Measurements from ENCODE around the gene CLEC4G.

CLEC4G gene

DNA sequence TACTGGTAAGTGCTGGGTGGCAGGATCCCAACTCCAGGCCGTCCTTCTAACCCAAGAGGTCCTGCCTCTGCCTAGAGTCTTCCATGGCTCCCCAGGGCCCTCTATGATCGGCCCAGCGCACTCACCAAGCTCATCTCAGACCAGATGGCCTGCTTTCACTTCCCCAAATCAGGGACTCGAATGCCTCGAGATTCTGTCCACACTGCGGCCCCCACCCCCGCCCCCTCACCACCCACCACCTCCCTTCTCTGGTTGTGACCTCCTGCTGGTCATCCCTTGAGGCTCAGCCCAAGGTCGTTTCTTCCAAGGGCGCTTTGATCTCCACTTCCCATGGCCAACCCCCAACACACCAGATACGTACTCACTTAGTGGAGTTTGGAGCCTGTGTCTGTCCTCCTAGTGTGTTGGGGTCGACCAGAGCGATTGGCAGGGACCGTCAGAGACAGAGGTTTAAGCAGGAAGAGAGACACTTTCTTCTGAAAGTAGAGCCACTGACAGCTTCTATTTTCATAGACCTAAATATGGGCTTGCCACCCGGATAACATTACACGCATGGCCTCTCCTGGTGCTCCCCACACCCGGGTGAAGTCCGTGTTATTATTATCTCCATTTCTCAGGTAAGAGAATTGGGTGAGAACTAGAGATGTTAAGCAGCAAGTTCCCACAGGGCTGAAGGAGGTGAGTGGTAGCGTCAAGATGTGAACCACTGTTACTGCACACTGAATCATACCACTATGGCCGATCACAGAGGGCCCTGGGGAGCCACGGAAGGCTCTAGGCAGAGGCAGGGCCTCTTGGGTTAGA lies 30.1 kb downstream of the CLEC4G start, which contains the start of gene FCER2:
Gene FCER2 (minus strand): TSS at position 478 of the 804 bp plus-strand sequence. CDS start 2,371 bp downstream, outside the sequence.
- Histone ChIP-seq H3K36me3 (no peaks in the 10 kb centered on the region), H3K27me3 (ENCODE audit: insufficient read depth, low read depth, severe bottlenecking) (no peaks in the 10 kb centered on the region), H3K4me3 (ENCODE audit: low read depth, low read length) (no peak within 1 kb of the TSS), H3K9me3 (ENCODE audit: severe bottlenecking) (no peaks in the 10 kb centered on the region), H3K27ac (no peak within 1 kb of the TSS)
- TF ChIP-seq, protein P1, sequence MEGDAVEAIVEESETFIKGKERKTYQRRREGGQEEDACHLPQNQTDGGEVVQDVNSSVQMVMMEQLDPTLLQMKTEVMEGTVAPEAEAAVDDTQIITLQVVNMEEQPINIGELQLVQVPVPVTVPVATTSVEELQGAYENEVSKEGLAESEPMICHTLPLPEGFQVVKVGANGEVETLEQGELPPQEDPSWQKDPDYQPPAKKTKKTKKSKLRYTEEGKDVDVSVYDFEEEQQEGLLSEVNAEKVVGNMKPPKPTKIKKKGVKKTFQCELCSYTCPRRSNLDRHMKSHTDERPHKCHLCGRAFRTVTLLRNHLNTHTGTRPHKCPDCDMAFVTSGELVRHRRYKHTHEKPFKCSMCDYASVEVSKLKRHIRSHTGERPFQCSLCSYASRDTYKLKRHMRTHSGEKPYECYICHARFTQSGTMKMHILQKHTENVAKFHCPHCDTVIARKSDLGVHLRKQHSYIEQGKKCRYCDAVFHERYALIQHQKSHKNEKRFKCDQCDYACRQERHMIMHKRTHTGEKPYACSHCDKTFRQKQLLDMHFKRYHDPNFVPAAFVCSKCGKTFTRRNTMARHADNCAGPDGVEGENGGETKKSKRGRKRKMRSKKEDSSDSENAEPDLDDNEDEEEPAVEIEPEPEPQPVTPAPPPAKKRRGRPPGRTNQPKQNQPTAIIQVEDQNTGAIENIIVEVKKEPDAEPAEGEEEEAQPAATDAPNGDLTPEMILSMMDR (IDR thresholded peaks at IDR 0.05; ENCODE audit: low read depth, low read length): no peak
- no peak for DNase-seq

DNA sequence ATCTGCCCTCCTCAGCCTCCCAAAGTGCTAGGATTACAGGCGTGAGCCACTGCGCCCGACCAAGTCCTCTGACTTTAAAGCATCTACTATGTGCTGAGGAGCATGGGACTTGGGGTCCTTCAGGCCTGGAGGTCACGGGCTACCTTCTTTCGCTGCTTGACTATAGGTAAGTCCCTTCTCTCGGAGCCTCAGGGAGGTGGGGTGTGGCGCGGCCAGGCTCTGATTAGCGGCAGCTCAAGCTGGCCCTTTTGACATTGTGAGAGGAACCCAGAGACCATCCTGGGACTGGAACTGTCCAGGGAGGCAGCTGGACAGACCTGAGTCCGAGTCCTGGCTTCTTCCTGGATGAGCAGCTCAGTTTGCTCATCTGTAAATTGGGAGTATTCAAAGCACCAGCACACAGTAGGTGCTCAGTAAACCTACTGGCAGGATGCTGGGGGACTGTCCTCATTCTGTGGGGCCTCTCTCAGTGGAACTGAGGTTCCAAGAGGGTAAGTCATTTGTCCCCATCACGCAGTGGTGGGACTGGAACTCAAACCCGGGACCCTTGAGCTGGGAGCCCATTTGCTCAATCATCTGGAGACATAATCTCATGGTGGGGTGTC lies 30.8 kb downstream of the CLEC4G start:
- DNase-seq: no peak
- no peak overlapping the region for H3K27ac ChIP-seq
- no peaks in the 10 kb centered on the region for H3K36me3 ChIP-seq
- H3K9me3 ChIP-seq (ENCODE audit: severe bottlenecking): no peaks in the 10 kb centered on the region
- TF ChIP-seq, protein P1 (IDR thresholded peaks at IDR 0.05; ENCODE audit: low read depth, low read length): no peak
- H3K4me3 ChIP-seq (ENCODE audit: low read depth, low read length): no peak overlapping the region
- no peaks in the 10 kb centered on the region for H3K27me3 ChIP-seq (ENCODE audit: insufficient read depth, low read depth, severe bottlenecking)

DNA sequence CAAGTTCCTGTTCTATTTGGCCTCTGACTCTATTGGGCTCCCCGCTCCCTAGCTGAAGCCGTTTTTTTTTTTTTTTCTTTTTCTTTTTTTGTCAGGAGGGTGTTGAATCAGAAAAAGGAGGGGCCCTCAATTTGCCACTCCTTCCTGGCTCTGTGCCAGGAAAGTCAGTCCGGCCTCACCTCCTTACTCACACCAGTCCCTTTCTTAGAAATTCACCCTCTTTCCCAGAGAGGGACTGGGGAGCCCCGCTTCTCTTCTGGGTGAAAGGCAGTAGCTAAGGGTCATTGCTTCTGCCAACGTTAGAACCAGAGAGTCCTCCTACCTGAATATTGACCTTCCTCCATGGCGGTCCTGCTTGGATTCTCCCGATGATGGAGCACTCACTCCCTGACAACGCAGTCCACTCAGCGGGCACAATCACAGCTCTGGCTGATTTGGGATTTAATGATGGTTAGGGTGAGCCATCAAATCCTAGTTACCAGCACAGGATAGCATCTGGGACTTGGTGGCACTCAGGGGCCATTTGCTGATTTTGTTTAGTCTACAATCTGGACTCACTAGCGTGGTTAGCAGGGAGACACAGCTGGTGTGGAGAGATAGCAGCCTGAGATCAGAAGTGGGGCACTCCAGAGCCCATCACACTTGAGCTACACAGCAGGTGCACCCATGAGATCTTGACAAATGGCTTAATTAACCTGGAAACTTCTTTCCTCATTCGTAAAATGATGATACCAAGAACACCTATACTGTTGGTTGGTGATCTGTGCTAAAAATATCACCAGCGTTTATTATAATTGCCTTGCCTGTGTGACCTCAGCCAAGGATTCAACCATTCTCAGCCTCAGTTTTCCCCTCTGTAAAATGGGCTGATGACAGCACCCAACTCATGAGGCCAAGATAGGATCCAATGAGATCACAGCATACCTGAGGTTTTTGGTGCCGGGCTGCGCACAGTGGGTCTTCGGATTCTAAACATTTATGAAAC lies 32.2 kb downstream of the CLEC4G start:
- TF ChIP-seq, protein P1 (IDR thresholded peaks at IDR 0.05; ENCODE audit: low read depth, low read length): no peak
- no peak overlapping the region for H3K4me3 ChIP-seq (ENCODE audit: low read depth, low read length)
- DNase-seq: no peak
- H3K27me3 ChIP-seq (ENCODE audit: insufficient read depth, low read depth, severe bottlenecking): no peaks in the 10 kb centered on the region
- no peaks in the 10 kb centered on the region for H3K9me3 ChIP-seq (ENCODE audit: severe bottlenecking)
- H3K36me3 ChIP-seq: no peaks in the 10 kb centered on the region
- no peak overlapping the region for H3K27ac ChIP-seq

DNA sequence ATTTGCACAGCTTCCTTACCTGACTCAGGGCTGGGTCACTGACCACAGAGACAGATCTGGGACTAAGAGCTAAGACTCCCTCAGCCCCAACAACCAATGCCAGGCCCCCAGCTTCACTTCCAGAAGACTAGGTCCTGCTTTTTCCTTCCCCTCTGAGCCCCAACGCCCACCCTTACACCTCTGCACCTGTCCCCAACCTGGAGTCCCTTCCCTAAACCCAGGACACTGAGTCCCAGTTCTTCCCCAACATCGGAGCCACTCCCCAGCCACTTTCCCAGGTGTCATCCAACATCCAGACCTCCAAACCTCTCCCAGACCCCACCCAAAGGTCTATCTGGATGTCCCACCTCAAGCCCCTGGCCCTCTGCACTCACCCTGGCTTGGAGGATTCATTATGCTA lies 32.9 kb downstream of the CLEC4G start:
- no peak for DNase-seq
- Histone ChIP-seq H3K27ac (no peak overlapping the region), H3K4me3 (ENCODE audit: low read depth, low read length) (no peak overlapping the region), H3K27me3 (ENCODE audit: insufficient read depth, low read depth, severe bottlenecking) (no peaks in the 10 kb centered on the region), H3K9me3 (ENCODE audit: severe bottlenecking) (no peaks in the 10 kb centered on the region), H3K36me3 (no peaks in the 10 kb centered on the region)
- TF ChIP-seq, protein P1 (IDR thresholded peaks at IDR 0.05; ENCODE audit: low read depth, low read length): no peak

DNA sequence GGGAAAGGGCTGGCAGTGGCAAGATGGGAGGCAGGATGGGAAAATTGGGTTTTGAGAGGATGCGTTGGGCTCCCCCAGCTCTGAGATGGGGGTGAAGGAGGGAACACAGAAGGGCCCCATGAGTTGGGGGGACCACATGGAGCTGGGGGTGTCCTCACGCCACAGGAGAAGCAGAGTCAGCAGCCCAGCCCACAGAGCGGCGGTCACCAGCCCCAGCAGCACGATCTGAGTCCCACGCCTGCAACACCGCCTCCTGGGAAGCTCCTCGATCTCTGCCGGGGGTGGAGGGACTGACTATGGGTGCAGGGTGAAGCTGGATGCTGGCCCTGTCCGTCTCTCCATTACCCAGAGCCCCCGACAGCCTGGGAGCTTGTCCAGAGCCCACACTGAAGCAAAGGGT lies 33.3 kb downstream of the CLEC4G start:
- Histone ChIP-seq H3K4me3 (ENCODE audit: low read depth, low read length) (no peak overlapping the region), H3K36me3 (no peaks in the 10 kb centered on the region), H3K27me3 (ENCODE audit: insufficient read depth, low read depth, severe bottlenecking) (no peaks in the 10 kb centered on the region), H3K27ac (no peak overlapping the region), H3K9me3 (ENCODE audit: severe bottlenecking) (no peaks in the 10 kb centered on the region)
- DNase-seq: no peak
- TF ChIP-seq, protein P1 (IDR thresholded peaks at IDR 0.05; ENCODE audit: low read depth, low read length): no peak

All from WERI-Rb-1 (cell line).